Vagina (tissue), 2 donors: Measurements from ENCODE around the gene FOXO1. TPM values are rescaled to one million over a fixed set of nuclear protein-coding genes. Genes with fewer than 3 reads are reported as not detected.

ENCODE experiments used
- DNase-seq, 2 donors: peaks; one replicate each; pipeline ENCODE4 v3.0.0-alpha.2; 2017; ENCODE audit errors: extremely low spot score in 2 of 2
- H3K27ac ChIP-seq: fragments of 200-600 bp; sonication (generic); one replicate; pipeline ENCODE4 v1.5.1; 2019
- H3K27me3 ChIP-seq: fragments of 200-600 bp; sonication (generic); one replicate; pipeline ENCODE4 v1.5.1; 2019
- H3K36me3 ChIP-seq, 2 donors: fragments of 200-600 bp; sonication (generic); one replicate each; pipeline ENCODE4 v1.5.1; 2017 to 2019
- H3K4me1 ChIP-seq: fragments of 200-600 bp; sonication (generic); one replicate; pipeline ENCODE4 v1.5.1; 2019
- H3K4me3 ChIP-seq, 2 donors: fragments of 200-600 bp; sonication (generic); 1 replicate in 1 of 2; 2 replicates in 1 of 2; pipeline ENCODE4 v1.5.1; 2016 to 2019
- H3K9me3 ChIP-seq: fragments of 200-600 bp; sonication (generic); one replicate; pipeline ENCODE4 v1.5.1; 2019
- POLR2A ChIP-seq, 2 donors: fragments of 450-650 bp; IDR thresholded peaks; one replicate each; pipeline ENCODE4 v1.6.1; 2017; ENCODE audit warnings: antibody characterized with exemption in 2 of 2, mild to moderate bottlenecking in 2 of 2, moderate library complexity in 2 of 2
- POLR2AphosphoS5 ChIP-seq, 2 donors: sonication (generic); formaldehyde crosslinking; IDR thresholded peaks; one replicate each; pipeline ENCODE4 v1.9.0; 2017; ENCODE audit warnings: antibody characterized with exemption in 2 of 2, mild to moderate bottlenecking in 2 of 2, low read depth in 1 of 2; ENCODE audit not compliant: insufficient read depth in 1 of 2
- intact Hi-C: fragments of 100-400 bp; cut with DNase I; formaldehyde crosslinking; loops from one replicate; pipeline ENCODE4 v1.15.1; 2023
- total RNA-seq: library from RNA; depleted of rRNA; stranded (reverse); fragments of >200 nt; gene quantifications from one replicate; pipeline ENCODE4 v1.2.3, GENCODE V29; 2016
- TF ChIP-seq, protein P1 (sequence below), 3 experiments: fragments of 450-650 bp in 2 of 3; fragments of 200-600 bp in 1 of 3; sonication (generic) in 1 of 3; IDR thresholded peaks; one replicate each; pipeline ENCODE4 v1.5.1; 2017 to 2019; ENCODE audit warnings: antibody characterized with exemption in 3 of 3, mild to moderate bottlenecking in 2 of 3, moderate library complexity in 2 of 3

Gene FOXO1
- total RNA-seq, 1 donor from 2014 or later, result 64.1 TPM

DNA sequence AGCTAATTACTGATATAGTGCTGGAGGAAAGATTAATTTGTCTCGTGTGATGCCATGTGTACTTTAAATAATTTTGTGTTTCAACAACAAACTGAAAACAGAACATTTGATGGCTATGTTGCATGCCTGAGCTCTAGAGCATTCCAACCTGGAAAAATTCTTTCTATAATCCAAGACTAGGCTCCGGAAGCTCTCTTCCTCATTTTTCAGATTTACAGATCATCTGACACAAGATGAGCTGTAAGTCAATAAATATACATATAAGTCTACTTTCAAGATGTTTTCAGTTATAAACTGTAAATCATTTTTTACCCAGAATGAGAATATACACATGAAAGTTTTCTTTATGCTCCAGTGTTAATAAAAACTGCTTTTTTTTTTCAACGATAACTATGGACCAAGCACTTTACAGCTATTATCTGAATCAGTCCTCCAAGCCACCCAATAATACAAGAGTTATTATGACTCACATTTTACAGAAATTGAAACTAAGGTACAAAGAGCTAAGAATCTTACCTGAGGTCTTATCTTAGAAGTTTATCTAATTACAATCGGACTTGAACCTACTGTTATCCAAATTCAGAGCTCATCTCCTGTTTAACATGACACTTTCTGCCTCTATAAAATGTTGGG, 6.4 kb upstream of the FOXO1 start:
- no peak overlapping the region for H3K4me3 ChIP-seq
- H3K36me3 ChIP-seq, result no peaks in the 10 kb centered on the region
- no peak overlapping the region for H3K27ac ChIP-seq
- DNase-seq, result no peak
- peaks cover 19% of the 10 kb centered on the region for H3K4me1 ChIP-seq
- no peaks in the 10 kb centered on the region for H3K27me3 ChIP-seq
- H3K9me3 ChIP-seq, result no peaks in the 10 kb centered on the region
- intact Hi-C loops, result no loop called here
- TF ChIP-seq, protein P1, sequence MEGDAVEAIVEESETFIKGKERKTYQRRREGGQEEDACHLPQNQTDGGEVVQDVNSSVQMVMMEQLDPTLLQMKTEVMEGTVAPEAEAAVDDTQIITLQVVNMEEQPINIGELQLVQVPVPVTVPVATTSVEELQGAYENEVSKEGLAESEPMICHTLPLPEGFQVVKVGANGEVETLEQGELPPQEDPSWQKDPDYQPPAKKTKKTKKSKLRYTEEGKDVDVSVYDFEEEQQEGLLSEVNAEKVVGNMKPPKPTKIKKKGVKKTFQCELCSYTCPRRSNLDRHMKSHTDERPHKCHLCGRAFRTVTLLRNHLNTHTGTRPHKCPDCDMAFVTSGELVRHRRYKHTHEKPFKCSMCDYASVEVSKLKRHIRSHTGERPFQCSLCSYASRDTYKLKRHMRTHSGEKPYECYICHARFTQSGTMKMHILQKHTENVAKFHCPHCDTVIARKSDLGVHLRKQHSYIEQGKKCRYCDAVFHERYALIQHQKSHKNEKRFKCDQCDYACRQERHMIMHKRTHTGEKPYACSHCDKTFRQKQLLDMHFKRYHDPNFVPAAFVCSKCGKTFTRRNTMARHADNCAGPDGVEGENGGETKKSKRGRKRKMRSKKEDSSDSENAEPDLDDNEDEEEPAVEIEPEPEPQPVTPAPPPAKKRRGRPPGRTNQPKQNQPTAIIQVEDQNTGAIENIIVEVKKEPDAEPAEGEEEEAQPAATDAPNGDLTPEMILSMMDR (IDR thresholded peaks at IDR 0.05), result no peak
- no peak for TF ChIP-seq POLR2A (IDR thresholded peaks at IDR 0.05)
- no peak for TF ChIP-seq POLR2AphosphoS5 (IDR thresholded peaks at IDR 0.05; ENCODE audit: insufficient read depth in 1 of 2, low read depth in 1 of 2)

DNA sequence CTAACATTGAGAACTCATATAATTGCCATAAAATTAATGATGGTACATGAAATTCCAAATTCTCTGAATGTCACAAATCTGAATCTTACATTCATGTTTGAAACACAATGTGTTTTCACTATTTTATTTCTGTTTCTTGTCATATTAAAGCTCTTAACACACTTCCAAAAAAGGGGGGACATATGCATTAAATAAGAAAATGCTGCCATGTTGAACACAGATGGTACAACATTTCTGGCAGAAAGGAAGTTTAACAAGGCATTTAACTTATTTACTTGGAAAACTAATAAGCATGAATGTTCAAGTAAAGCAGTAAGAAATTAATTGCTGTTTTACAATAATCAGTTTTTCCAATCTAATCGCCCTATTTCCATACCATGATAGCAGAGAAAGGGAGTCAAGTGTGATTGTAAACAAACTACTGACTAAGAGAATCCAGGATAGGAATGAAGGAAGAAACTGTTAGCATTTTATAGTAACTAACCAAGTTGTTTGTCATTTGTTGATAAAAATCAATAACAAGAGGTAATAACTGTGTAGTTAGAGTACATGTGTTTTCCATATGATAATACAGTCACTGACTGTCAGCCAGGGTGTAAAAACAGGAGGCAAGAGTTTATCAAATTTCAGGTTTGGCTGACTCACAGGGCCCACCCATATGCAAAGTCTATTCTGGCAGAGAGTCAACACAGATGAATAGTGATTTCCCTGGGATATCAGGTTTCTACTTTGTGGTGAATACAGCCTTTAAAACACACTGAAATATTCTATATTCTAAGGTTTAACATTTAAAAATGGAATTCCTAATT, 5.7 kb upstream of the FOXO1 start:
- Histone ChIP-seq H3K4me3 (no peak overlapping the region), H3K36me3 (no peaks in the 10 kb centered on the region), H3K27me3 (no peaks in the 10 kb centered on the region), H3K4me1 (peaks cover 24% of the 10 kb centered on the region), H3K27ac (no peak overlapping the region), H3K9me3 (no peaks in the 10 kb centered on the region)
- intact Hi-C loops, result no loop called here
- DNase-seq, result no peak
- no peak for TF ChIP-seq POLR2A (IDR thresholded peaks at IDR 0.05)
- TF ChIP-seq POLR2AphosphoS5 (IDR thresholded peaks at IDR 0.05; ENCODE audit: insufficient read depth in 1 of 2, low read depth in 1 of 2), result no peak

DNA sequence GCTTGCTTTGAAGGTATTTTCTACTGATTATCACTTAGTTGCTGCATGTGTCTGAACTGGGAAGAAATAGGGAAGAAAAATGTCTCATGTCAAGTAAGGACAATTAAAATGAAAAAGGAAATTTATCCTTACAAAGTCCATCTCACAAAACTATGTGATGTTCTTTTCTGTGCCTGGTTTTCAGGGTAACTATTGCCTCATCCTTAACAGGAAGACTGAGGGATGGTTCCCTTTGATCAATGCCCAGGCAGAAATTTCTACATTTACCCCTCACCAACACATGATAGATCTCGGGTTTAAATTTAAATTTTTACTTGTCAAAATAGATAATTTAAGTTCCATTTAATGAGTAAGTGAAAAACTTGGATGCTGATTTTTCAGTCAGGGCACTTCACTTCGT, 3.9 kb upstream of the FOXO1 start:
- no peak overlapping the region for H3K27ac ChIP-seq
- H3K9me3 ChIP-seq, result no peaks in the 10 kb centered on the region
- H3K36me3 ChIP-seq, result no peaks in the 10 kb centered on the region
- H3K27me3 ChIP-seq, result no peaks in the 10 kb centered on the region
- DNase-seq, result no peak
- intact Hi-C loops, result no loop called here
- peaks cover 24% of the 10 kb centered on the region for H3K4me1 ChIP-seq
- H3K4me3 ChIP-seq, result no peak overlapping the region
- TF ChIP-seq POLR2AphosphoS5 (IDR thresholded peaks at IDR 0.05; ENCODE audit: insufficient read depth in 1 of 2, low read depth in 1 of 2), result no peak
- no peak for TF ChIP-seq POLR2A (IDR thresholded peaks at IDR 0.05)
- TF ChIP-seq, protein P1 (IDR thresholded peaks at IDR 0.05), result no peak

DNA sequence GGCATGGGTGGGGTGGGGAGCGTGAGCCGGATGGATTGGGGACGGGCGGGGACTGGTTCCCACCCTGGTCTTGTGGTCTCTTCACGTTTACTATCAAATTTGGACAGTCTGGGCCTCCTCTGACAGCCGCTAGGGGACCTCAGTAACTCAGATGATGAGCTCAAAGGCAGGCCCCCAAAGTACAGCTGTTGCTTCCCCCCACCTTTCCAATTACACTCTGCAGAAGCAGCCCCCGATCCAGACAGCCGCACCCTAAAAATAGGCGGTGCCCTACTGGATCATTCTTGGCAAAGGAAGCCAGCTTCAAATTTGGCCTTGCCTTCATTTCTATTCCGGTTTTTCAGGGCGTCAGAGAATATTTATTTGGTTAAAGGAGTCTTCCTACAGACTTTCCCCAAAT, 1.9 kb upstream of the FOXO1 start:
- Histone ChIP-seq H3K27ac (peak overlapping the region; percentile 96), H3K27me3 (no peaks in the 10 kb centered on the region), H3K4me1 (peaks cover 31% of the 10 kb centered on the region), H3K36me3 (no peaks in the 10 kb centered on the region), H3K4me3 (peak overlapping the region in 1 of 2 donors; percentile 66), H3K9me3 (no peaks in the 10 kb centered on the region)
- DNase-seq, result peak in 1 of 2 donors; percentile 90
- TF ChIP-seq, protein P1 (IDR thresholded peaks at IDR 0.05), result peak in 1 of 3 experiments; percentile 32
- no peak for TF ChIP-seq POLR2AphosphoS5 (IDR thresholded peaks at IDR 0.05; ENCODE audit: insufficient read depth in 1 of 2, low read depth in 1 of 2)
- intact Hi-C loops, result loop anchor here (5.0 to 10.0 kb wide), 4 partner anchors 81 to 594 kb away; no protein-coding TSS in a partner anchor

DNA sequence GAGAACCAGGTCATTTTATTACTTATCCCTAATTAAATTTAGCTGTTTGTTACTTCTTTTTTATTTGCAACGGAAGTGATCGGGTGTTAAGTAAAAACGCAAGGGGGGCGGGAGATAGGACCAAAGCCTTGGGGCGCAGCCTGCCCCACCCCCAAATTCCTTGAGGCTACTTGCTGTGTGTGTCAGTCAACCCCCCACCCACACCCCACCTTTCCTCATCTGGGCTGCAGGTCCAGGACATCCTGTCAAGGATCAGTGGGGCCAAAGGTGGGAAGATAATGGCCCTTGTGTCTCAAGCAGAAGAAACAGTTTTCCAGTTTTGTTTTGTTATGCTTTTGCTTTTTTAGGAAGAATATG, 1.2 kb upstream of the FOXO1 start:
- TF ChIP-seq POLR2AphosphoS5 (IDR thresholded peaks at IDR 0.05; ENCODE audit: insufficient read depth in 1 of 2, low read depth in 1 of 2) (no peak), POLR2A (IDR thresholded peaks at IDR 0.05) (no peak)
- TF ChIP-seq, protein P1 (IDR thresholded peaks at IDR 0.05), result no peak
- Histone ChIP-seq H3K4me3 (peak overlapping the region; percentile 66 to 78), H3K9me3 (no peaks in the 10 kb centered on the region), H3K36me3 (no peaks in the 10 kb centered on the region), H3K27me3 (no peaks in the 10 kb centered on the region), H3K4me1 (peaks cover 35% of the 10 kb centered on the region), H3K27ac (peak overlapping the region; percentile 96)
- intact Hi-C loops, result loop anchor here (5.0 to 10.0 kb wide), 4 partner anchors 80 to 593 kb away; no protein-coding TSS in a partner anchor
- DNase-seq, result peak in 1 of 2 donors; percentile 89
